Activated CD4-positive, alpha-beta T cell treated with anti-CD3 and anti-CD28 coated beads for 1 hour (primary cell): ENCODE measurements around the gene HOXC10.

Experiments
- DNase-seq: peaks from one replicate; pipeline ENCODE4 v3.0.0-alpha.2; 2020

The HOXC10 gene

DNA sequence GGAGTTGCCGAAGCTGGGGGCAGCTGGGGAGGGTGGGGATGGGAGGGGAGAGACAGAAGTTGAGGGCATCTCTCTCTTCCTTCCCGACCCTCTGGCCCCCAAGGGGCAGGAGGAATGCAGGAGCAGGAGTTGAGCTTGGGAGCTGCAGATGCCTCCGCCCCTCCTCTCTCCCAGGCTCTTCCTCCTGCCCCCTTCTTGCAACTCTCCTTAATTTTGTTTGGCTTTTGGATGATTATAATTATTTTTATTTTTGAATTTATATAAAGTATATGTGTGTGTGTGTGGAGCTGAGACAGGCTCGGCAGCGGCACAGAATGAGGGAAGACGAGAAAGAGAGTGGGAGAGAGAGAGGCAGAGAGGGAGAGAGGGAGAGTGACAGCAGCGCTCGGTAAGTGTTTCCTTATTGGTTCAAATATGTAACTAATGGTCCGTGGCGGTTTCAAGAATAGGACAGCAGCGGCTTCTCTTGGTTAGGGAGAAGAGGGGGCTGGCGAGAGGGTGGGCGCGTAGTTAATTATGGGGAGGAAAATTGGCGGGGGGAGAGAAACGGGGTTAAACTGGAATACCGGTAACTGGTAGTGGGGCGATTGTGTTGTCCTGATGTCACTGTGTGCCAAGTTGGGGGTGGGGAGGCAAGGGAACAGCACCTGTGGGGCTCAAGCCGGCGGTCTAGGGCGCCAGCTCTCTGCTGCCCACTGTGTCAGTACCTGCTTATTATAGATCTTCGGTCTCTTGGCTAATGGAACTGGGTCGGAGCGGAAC, 32.3 kb downstream of the HOXC10 start:
- DNase-seq, result no peak

GRCh38 chr12:54017878-54018467, 33.0 kb downstream of the HOXC10 start:
- peak; percentile 60 for DNase-seq

DNA sequence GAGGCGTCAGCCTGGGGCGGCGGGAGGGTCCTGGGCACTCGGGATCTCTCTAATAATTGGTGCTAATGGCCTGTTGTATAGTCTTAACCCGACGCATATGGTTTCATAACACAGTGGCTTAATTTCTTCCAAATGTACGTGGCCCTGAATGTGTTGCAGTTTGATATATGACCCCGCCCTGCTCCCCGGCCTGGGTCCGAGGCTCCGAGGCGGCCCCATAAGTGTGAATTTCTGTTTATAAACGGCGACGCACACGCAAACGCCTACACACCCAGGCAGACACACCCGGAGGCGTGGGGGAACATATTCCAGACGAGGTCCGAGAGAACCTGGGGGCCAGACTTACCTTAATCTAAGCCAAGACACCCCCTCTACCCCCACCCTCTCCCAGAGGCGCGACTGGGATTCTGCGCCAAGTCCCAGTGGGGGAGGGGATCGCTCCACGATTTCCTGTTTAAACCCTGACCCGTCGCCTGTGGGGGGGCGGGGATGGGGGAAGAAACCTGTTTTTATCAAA, 33.6 kb downstream of the HOXC10 start:
- DNase-seq, result no peak

DNA sequence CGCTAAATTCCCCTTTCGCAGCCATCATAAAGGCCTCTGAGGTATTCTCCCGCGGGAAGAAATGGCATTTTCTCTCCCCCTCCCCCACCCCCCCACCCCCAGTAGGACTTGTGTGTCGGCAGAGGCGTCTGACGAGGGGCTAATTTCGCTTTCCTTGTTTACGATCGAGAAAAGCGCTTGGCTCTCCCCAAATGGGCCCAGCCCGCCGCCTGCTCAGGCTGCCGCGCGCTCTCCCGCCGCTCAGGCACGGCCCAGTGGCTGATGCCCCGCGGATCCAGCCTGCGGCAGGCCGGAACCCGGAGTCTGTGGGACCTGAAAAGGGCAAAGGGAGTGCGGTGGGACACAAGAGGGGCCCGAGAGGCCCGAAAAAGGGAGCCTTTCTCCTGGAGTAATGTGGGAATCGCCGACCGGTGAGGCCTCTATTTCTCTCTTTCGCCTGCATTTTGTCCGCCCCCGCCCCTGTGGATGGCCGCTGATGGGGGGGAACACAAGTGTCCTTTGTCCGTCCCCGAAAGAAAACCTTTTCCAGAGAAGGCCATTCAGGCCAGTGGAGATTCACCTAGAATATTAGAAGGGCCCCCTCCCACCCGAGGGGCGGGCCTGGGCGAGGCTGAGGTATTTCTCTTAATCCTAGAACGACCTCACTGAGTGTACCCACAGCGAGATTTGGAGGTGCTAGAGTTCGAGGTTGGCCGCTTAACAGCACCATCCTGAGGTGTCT, 34.3 kb downstream of the HOXC10 start:
- no peak for DNase-seq

GRCh38 chr12:54019924-54020590, 35.1 kb downstream of the HOXC10 start:
- DNase-seq, result no peak

DNA sequence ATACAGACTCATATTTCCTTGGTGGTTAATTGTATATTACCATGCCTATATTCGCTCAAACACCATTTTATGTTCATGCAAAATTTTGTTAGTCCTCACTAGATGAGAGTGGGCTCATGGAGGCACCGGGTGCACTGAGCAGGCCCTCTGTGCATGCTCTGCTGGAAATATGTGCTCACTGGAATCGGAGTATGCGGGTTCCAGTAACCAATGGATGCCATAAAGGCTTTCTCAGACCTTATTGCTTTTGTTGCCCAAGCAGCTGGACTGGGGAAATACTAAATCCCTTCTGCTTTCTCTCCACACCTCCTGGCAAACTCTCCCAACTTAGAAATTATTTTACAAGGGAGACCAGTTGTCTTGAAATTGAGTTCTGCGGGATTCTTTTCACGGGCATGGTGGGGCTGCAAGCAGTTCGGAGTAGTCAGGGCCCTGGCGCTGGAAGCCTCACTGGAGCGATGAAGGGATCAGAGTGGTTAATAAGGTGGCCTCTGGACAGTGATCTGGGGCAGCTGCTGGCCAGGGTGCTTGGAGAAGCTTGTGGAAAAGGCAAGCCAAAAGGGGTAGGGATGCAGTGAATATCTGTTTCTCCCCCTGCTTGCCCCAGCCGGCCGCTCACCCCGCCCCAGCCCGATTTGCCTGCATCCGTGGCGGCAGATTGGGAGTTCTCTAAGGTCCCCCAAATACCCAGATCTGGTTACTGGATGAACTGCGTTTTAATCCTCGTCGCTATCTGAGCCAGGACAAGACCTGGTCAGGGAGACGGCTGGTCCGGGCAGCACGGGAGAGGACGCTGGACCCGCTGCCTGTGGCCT, 35.9 kb downstream of the HOXC10 start:
- no peak for DNase-seq

DNA sequence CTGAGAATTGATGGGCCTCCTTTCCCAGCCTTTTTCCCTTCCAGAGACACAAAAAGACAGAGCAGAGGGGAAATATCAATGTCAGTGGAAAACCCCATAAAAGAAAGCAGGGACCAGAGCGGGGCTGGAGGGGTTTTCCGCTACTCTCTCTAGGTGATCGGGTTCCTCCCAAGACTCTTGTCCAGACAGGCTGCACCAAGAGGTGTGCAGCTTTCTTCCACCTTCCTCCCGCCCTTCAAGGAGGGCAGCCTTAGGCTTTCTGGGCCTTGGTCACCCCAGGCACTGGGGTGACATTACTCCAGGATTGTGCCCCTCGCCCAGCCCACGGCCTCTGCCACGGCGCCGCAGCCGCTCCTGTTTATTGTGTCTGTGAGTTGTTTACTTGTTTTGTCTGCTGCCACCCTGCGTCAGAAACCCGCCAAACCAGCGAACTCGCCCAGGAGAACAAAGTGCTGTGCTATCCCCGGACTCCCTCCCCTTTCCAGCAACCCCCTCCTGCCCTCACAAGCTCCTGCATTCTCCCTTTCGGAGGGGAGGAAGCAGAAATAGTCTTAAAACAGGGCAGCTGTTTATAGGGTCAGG, 36.6 kb downstream of the HOXC10 start:
- DNase-seq, result no peak

DNA sequence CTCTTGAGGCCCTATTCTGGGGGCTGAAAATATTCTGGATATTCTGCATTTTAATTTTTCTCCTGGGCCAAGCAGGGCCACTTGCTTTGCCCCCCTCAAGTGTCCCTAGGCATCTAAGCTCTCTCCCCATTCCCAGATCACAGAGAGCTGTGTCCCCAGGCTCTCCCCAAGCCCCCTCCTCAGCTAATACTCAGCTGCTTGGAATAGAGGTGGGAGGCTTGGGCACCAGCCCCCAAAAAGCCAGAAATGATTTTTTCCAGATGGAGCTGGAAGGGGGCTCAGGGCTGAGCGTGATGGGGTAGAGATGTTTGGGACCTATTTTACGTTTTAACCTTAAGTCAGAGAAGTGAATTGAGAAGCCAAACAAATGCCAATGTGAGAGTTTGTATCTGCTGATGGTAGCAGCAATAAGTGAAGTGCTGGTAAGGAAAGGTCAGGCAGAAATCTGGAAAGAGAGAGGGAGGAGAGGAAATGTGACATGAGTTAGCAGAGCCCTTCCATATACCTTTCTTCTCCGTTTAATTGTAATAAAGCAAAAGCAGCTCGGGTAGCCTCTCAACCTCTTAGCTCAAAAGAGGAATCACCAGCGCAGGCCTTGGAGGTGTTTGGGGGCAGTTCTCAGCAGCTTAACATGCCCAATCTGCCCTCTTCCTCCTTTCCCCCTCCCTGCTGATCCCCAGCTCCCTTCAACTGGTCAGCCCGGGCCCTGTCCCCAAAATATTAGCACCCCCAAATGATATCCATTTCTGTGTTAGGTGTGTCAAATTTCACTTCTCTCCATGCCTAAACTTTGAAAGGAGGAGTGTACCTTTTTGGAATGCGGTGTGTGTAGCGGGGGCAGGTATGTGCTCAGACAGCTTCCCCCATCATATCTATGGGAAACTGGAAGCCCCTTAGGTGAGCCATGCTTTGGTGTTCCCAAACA, 38.3 kb downstream of the HOXC10 start:
- DNase-seq, result no peak

DNA sequence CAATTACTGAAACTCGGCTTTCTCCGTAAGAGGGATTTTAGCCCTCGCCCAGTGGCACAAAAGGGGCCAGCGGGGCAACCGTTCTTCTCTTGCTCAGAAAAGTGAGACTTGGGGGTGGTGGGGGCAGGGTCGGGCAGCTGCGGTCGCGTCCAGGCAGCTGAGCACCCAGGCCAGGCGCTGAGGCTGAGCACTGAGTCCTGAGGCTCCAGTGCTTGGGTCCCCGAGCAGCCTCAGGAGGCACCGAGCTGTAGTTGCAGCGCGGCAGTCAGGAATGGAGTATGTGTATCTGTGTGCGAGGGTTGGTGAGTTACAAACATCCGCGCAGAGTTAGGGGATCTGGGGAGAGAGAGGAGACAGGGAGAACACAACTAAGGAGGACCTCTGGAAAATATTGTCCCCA, 39.2 kb downstream of the HOXC10 start:
- no peak for DNase-seq

GRCh38 chr12:54024581-54025305, 39.8 kb downstream of the HOXC10 start:
- DNase-seq, result no peak

- DNase-seq, result no peak
Observed at GRCh38 chr12:54025499-54026405, 40.8 kb downstream of the HOXC10 start.

DNA sequence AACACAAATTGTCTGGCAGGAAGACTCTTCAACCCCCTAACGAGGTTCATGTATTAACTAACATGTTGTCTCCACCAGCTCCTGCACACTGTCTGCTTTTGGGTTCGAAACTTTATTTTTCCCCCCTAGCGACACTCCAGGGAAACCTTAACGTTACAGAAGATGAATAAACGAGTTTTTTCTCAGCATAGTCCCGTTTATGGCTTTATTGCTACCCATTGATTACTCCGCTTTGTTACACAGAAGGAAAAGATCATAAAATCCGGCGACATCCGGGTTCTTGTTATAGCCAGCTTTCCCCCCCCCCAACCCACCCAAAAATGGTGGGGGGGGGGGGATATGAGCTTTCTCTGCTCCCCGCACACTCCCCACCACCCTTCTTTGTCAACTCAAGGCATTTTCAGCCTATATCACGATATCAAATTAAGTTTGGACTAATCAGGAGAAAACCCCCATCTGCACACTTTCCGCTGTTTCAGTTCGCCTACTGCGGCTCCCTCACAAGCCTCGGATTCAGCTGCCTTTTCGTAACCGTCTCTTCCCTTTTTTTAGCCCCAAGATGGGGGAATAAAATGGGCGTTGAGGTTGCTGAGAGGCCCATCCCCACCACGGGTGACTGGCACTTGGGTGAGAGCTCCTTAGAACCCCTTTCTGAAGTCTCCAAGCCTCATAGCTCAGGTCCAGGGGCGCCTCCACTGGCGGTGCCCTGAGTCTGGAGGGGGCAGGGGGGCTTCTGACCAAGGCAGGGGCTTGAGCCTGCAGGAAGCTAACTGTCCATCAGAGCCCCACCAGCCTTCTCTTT, 41.9 kb downstream of the HOXC10 start:
- DNase-seq, result no peak

DNA sequence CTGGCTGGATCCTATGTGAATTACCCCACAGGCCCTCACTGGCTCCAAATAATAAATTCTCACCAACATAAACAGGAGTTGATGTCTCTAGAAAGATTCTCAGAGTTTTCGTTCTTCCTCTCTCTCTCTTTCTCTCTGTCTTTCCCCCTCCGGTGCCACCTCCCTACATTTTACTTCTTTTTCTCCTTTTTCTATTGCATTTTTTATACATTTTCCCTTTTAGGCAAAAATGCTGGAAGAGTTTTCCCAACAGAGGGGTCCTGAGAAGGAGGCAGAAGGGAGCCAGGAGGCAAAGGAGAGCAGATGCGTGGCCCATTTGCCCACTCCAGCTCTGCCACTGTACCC, 42.5 kb downstream of the HOXC10 start:
- no peak for DNase-seq

DNA sequence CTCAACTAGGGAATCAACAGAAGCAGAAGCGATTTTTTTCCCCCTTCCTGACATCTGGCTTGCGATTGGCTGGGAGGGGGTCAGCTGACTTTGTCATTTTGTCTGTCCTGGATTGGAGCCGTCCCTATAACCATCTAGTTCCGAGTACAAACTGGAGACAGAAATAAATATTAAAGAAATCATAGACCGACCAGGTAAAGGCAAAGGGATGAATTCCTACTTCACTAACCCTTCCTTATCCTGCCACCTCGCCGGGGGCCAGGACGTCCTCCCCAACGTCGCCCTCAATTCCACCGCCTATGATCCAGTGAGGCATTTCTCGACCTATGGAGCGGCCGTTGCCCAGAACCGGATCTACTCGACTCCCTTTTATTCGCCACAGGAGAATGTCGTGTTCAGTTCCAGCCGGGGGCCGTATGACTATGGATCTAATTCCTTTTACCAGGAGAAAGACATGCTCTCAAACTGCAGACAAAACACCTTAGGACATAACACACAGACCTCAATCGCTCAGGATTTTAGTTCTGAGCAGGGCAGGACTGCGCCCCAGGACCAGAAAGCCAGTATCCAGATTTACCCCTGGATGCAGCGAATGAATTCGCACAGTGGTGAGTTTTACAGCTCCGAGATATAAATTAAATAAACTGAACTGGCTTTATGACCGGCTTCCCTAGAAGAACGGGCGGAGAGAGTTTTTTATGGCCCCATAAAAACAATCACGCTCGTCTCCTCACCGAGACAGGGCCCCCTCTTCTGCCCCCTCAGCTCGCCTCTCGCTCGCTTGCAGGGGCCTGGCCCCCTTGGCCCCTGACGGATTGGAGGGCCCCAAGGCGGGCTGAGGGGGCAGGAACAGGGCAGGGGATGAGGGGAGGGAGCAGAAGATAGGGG, 43.6 kb downstream of the HOXC10 start, which contains the start of gene HOXC6:
TSS of gene HOXC6 (plus strand) at position 127 of the 888 bp plus-strand sequence. CDS start at position 209, 82 bp downstream.
- no peak for DNase-seq

DNA sequence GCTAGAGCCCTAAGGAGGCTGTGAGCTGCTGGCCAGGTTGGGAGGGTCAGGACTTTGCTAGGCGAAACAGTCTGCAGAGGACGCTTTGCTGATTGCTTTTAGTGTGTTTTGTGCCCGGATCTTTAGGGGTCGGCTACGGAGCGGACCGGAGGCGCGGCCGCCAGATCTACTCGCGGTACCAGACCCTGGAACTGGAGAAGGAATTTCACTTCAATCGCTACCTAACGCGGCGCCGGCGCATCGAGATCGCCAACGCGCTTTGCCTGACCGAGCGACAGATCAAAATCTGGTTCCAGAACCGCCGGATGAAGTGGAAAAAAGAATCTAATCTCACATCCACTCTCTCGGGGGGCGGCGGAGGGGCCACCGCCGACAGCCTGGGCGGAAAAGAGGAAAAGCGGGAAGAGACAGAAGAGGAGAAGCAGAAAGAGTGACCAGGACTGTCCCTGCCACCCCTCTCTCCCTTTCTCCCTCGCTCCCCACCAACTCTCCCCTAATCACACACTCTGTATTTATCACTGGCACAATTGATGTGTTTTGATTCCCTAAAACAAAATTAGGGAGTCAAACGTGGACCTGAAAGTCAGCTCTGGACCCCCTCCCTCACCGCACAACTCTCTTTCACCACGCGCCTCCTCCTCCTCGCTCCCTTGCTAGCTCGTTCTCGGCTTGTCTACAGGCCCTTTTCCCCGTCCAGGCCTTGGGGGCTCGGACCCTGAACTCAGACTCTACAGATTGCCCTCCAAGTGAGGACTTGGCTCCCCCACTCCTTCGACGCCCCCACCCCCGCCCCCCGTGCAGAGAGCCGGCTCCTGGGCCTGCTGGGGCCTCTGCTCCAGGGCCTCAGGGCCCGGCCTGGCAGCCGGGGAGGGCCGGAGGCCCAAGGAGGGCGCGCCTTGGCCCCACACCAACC, 44.8 kb downstream of the HOXC10 start:
- DNase-seq, result no peak

DNA sequence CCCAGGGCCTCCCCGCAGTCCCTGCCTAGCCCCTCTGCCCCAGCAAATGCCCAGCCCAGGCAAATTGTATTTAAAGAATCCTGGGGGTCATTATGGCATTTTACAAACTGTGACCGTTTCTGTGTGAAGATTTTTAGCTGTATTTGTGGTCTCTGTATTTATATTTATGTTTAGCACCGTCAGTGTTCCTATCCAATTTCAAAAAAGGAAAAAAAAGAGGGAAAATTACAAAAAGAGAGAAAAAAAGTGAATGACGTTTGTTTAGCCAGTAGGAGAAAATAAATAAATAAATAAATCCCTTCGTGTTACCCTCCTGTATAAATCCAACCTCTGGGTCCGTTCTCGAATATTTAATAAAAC, 45.5 kb downstream of the HOXC10 start:
- DNase-seq, result no peak
